ENCODE measurements around the gene FGF5. TPM values are rescaled to one million over a fixed set of nuclear protein-coding genes. Genes with fewer than 3 reads are reported as not detected.
"Not testable (repeated sequence)": the region's sequence is repeated elsewhere in the genome, so short reads cannot be mapped to it uniquely, and the experiment has no call there.

The FGF5 gene
- total and polyA plus RNA-seq, 4 donors = 0.15 TPM; not detected in 3

DNA sequence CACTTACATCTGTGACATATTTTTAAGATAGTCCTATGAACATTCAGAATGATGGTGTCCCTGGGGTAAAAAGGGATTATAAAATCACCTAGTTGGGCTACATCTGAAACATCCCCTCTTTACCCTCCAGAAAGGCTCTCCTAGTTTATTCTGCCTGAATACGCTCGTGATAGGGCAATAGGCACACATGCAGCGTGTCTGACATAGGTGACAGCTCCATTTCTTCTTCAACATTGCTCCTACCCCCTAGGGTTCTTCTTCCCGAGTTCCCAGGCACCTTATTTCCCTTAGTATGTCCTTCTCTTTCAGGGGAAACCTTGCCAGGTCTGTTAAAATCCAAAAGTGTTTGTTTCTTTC lies 42.0 kb downstream of the FGF5 start:
- Histone ChIP-seq H3K4me3 (ENCODE audit: low read length in 2 of 2) (no peak overlapping the region), H3K27ac (ENCODE audit: low read depth in 1 of 2, low read length in 2 of 2) (no peak overlapping the region), H3K27me3 (ENCODE audit: control insufficient read depth in 1 of 2, insufficient read depth in 2 of 2, low read length in 1 of 2) (no peaks in the 10 kb centered on the region), H3K9me3 (ENCODE audit: control insufficient read depth, low read length) (no peaks in the 10 kb centered on the region), H3K36me3 (ENCODE audit: control insufficient read depth in 1 of 2, insufficient read depth in 2 of 2, low read length in 1 of 2) (no peaks in the 10 kb centered on the region), H3K4me1 (ENCODE audit: control insufficient read depth in 1 of 2, insufficient read depth in 2 of 2, low read length in 2 of 2) (no peaks in the 10 kb centered on the region)
- intact Hi-C loops (cut with DNase I) = no loop called here
- 45 to 52% methylated on average over 4 of the region's 4 CpGs for WGBS, 2 donors
- DNase-seq = no peak
- ATAC-seq (ENCODE audit: low FRiP score) = no peak

DNA sequence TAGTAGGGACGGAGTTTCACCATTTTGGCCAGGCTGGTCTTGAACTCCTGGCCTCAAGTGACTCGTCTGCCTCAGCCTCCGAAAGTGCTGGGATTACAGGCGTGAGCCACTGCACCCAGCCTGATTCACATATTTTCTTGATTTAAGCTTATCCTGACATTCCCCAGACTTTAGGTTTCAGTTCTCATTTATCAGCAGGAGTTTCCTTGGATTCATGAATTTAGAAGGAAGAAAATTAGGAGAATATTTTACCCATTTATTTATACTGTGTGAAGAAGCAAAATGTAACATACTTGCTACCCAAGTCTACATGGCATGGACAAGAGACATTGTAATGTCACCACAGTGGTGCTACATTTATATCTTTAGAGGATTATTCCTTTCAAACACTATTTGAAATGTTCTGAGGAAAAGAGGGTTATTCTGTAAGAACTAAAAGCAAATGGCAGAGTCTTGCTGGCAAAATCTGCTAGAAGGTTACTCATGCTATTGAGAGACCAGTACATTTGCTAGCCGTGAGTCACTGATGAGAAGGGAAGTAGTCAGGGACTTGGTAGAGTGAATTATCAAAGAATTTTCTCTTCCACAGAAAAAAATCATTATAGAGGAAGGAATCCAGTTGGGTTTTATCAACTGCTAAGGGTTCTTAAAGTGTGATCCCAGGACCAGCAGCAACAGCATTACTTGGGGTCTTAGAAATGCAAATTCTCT lies 43.0 kb downstream of the FGF5 start:
- no peaks in the 10 kb centered on the region for H3K4me1 ChIP-seq (ENCODE audit: control insufficient read depth in 1 of 2, insufficient read depth in 2 of 2, low read length in 2 of 2)
- DNase-seq (no peak), ATAC-seq (ENCODE audit: low FRiP score) (no peak)
- no peak overlapping the region for H3K4me3 ChIP-seq (ENCODE audit: low read length in 2 of 2)
- H3K27ac ChIP-seq (ENCODE audit: low read depth in 1 of 2, low read length in 2 of 2) = no peak overlapping the region
- 71 to 72% methylated on average over 5 of the region's 5 CpGs for WGBS, 2 donors
- intact Hi-C loops (cut with DNase I) = no loop called here
- no peaks in the 10 kb centered on the region for H3K27me3 ChIP-seq (ENCODE audit: control insufficient read depth in 1 of 2, insufficient read depth in 2 of 2, low read length in 1 of 2)
- H3K9me3 ChIP-seq (ENCODE audit: control insufficient read depth, low read length) = no peaks in the 10 kb centered on the region
- no peaks in the 10 kb centered on the region for H3K36me3 ChIP-seq (ENCODE audit: control insufficient read depth in 1 of 2, insufficient read depth in 2 of 2, low read length in 1 of 2)

DNA sequence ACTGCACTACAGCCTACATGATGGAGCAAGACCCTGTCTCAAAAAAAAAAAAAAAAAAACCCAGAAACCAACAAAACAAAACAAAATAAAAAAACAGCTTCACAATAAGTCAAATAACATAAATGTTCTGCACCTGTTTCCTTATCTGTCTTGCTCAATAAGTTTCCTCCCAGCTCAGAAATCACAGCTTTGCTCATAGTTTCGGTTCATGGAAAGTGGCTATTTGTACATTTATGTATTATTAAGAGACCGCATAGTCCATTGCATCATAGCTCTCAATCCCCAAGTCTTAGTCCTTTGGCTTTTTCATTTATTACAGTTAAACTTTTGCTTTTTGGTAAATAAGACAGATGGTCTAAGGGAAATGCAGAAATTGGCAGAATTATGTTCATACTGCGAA lies 44.7 kb downstream of the FGF5 start:
- no peak overlapping the region for H3K27ac ChIP-seq (ENCODE audit: low read depth in 1 of 2, low read length in 2 of 2)
- intact Hi-C loops (cut with DNase I) = no loop called here
- DNase-seq (no peak), ATAC-seq (ENCODE audit: low FRiP score) (no peak)
- no peaks in the 10 kb centered on the region for H3K9me3 ChIP-seq (ENCODE audit: control insufficient read depth, low read length)
- WGBS, 2 donors = 91 to 93% methylated on average over 3 of the region's 3 CpGs
- no peaks in the 10 kb centered on the region for H3K36me3 ChIP-seq (ENCODE audit: control insufficient read depth in 1 of 2, insufficient read depth in 2 of 2, low read length in 1 of 2)
- H3K4me1 ChIP-seq (ENCODE audit: control insufficient read depth in 1 of 2, insufficient read depth in 2 of 2, low read length in 2 of 2) = no peaks in the 10 kb centered on the region
- no peaks in the 10 kb centered on the region for H3K27me3 ChIP-seq (ENCODE audit: control insufficient read depth in 1 of 2, insufficient read depth in 2 of 2, low read length in 1 of 2)
- no peak overlapping the region for H3K4me3 ChIP-seq (ENCODE audit: low read length in 2 of 2)

DNA sequence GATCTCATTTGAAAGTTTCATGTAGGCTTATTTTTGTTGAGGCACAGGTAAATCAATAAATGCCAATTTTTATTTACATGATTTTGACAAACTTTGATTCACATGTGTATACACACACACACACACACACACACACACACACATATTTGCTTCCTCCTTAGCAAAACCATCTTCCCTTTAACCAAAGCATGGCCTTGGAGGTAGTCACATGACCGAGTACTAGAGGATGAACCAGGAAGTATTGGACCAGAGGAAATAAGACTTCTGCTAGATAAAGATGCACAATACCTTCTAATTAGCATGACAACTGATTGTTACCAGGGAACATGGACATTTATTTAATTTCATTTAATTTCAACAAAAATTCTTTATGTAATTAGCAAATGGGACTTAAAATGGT lies 45.7 kb downstream of the FGF5 start:
- H3K27ac ChIP-seq (ENCODE audit: low read depth in 1 of 2, low read length in 2 of 2) = no peak overlapping the region
- no peak overlapping the region for H3K4me3 ChIP-seq (ENCODE audit: low read length in 2 of 2)
- 76 to 90% methylated on average over 1 of the region's 1 CpG for WGBS, 2 donors
- no peaks in the 10 kb centered on the region for H3K27me3 ChIP-seq (ENCODE audit: control insufficient read depth in 1 of 2, insufficient read depth in 2 of 2, low read length in 1 of 2)
- H3K9me3 ChIP-seq (ENCODE audit: control insufficient read depth, low read length) = no peaks in the 10 kb centered on the region
- intact Hi-C loops (cut with DNase I) = no loop called here
- no peak for DNase-seq
- H3K4me1 ChIP-seq (ENCODE audit: control insufficient read depth in 1 of 2, insufficient read depth in 2 of 2, low read length in 2 of 2) = no peaks in the 10 kb centered on the region
- no peaks in the 10 kb centered on the region for H3K36me3 ChIP-seq (ENCODE audit: control insufficient read depth in 1 of 2, insufficient read depth in 2 of 2, low read length in 1 of 2)
- no peak for ATAC-seq (ENCODE audit: low FRiP score)

DNA sequence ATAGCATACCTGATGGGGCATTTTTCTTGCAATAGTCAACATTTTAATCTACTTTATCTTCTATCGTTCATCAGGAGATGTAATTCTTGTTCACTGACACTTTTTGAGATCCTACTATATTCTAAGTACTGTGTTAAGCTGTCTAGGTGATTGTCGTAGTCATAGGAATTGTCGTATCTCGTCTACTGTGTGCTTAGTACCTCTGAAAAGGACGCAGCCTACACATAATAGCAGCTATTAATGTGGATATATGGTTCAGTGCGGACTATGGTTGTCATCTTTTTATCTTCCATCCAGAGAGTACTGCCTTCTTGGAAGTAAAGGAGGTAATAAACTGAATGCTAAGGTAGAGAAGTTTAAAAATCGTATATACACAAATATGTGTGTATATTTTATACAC lies 47.2 kb downstream of the FGF5 start:
- H3K4me3 ChIP-seq (ENCODE audit: low read length in 2 of 2) = no peak overlapping the region
- ATAC-seq (ENCODE audit: low FRiP score) = no peak
- 76 to 85% methylated on average over 7 of the region's 7 CpGs for WGBS, 2 donors
- no peak for DNase-seq
- H3K36me3 ChIP-seq (ENCODE audit: control insufficient read depth in 1 of 2, insufficient read depth in 2 of 2, low read length in 1 of 2) = no peaks in the 10 kb centered on the region
- H3K27ac ChIP-seq (ENCODE audit: low read depth in 1 of 2, low read length in 2 of 2) = no peak overlapping the region
- H3K9me3 ChIP-seq (ENCODE audit: control insufficient read depth, low read length) = no peaks in the 10 kb centered on the region
- H3K4me1 ChIP-seq (ENCODE audit: control insufficient read depth in 1 of 2, insufficient read depth in 2 of 2, low read length in 2 of 2) = no peaks in the 10 kb centered on the region
- H3K27me3 ChIP-seq (ENCODE audit: control insufficient read depth in 1 of 2, insufficient read depth in 2 of 2, low read length in 1 of 2) = no peaks in the 10 kb centered on the region
- intact Hi-C loops (cut with DNase I) = no loop called here

DNA sequence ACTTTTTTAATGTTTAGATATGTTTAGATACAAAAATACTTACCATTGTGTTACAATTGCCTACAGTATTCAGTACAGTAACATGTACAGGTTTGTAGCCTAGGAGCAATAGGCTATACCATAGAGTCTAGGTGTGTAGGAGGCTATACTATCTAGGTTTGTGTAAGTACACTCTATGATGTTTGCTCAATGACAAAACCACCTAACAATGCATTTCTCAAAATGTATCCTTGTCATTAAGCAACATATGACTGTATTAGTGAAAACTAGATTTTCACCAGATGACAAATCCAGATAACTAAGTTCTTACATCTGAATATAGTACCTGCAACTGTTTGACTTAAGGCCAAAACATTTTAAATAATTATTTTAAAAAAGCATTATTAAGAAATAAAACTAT lies 49.4 kb downstream of the FGF5 start:
- H3K27me3 ChIP-seq (ENCODE audit: control insufficient read depth in 1 of 2, insufficient read depth in 2 of 2, low read length in 1 of 2); H3K36me3 ChIP-seq (ENCODE audit: control insufficient read depth in 1 of 2, insufficient read depth in 2 of 2, low read length in 1 of 2); intact Hi-C loops (cut with DNase I); H3K4me3 ChIP-seq (ENCODE audit: low read length in 2 of 2); DNase-seq; ATAC-seq (ENCODE audit: low FRiP score); H3K27ac ChIP-seq (ENCODE audit: low read depth in 1 of 2, low read length in 2 of 2); H3K9me3 ChIP-seq (ENCODE audit: control insufficient read depth, low read length); H3K4me1 ChIP-seq (ENCODE audit: control insufficient read depth in 1 of 2, insufficient read depth in 2 of 2, low read length in 2 of 2): not testable (repeated sequence)

DNA sequence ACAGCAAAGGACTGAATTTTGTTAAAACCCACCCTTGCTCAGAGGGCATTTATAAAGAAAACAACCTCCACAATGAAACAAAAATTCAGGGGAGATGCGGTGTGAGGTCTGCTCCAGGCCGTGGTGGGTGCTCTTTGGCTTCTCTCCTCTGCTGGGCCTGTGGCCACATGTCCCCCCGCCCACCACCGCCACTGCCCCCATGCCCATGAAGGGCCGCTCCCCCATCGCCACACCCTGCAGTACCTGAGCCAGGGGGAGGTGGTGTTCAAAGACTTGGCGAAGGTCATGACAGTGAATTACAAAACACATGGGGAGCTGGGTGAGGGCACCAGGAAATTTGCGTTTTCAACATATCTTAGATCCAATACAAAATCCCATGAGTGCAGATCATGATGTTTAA lies 54.9 kb downstream of the FGF5 start:
- ATAC-seq (ENCODE audit: low FRiP score) = no peak
- Histone ChIP-seq H3K27ac (ENCODE audit: low read depth in 1 of 2, low read length in 2 of 2) (no peak overlapping the region), H3K9me3 (ENCODE audit: control insufficient read depth, low read length) (no peaks in the 10 kb centered on the region), H3K4me1 (ENCODE audit: control insufficient read depth in 1 of 2, insufficient read depth in 2 of 2, low read length in 2 of 2) (no peaks in the 10 kb centered on the region), H3K4me3 (ENCODE audit: low read length in 2 of 2) (no peak overlapping the region), H3K27me3 (ENCODE audit: control insufficient read depth in 1 of 2, insufficient read depth in 2 of 2, low read length in 1 of 2) (no peaks in the 10 kb centered on the region), H3K36me3 (ENCODE audit: control insufficient read depth in 1 of 2, insufficient read depth in 2 of 2, low read length in 1 of 2) (no peaks in the 10 kb centered on the region)
- WGBS, 2 donors = 94% methylated on average over 8 of the region's 8 CpGs
- no peak for DNase-seq
- intact Hi-C loops (cut with DNase I) = no loop called here

DNA sequence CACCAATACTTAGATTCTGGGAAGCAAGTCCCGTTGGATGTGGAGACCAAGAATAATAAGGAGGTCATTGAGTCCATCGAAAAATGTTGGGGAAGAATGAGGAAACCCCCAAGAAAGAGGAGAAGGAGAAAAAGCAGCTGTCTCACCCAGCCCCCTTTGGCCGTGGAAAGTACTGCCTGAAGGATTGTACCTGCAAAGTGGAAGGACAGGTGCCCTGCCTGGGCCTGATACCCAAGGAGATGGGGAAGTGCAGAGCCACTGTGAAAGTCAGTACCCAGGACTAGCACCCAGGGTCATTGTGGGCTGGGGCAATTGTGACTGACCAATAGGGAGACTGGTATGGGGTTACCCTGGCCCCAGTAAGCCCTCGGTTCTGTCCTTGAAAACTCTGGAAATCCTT lies 55.3 kb downstream of the FGF5 start:
- 83 to 86% methylated on average over 4 of the region's 4 CpGs for WGBS, 2 donors
- Histone ChIP-seq H3K9me3 (ENCODE audit: control insufficient read depth, low read length) (no peaks in the 10 kb centered on the region), H3K27me3 (ENCODE audit: control insufficient read depth in 1 of 2, insufficient read depth in 2 of 2, low read length in 1 of 2) (no peaks in the 10 kb centered on the region), H3K4me3 (ENCODE audit: low read length in 2 of 2) (no peak overlapping the region), H3K27ac (ENCODE audit: low read depth in 1 of 2, low read length in 2 of 2) (no peak overlapping the region), H3K36me3 (ENCODE audit: control insufficient read depth in 1 of 2, insufficient read depth in 2 of 2, low read length in 1 of 2) (no peaks in the 10 kb centered on the region), H3K4me1 (ENCODE audit: control insufficient read depth in 1 of 2, insufficient read depth in 2 of 2, low read length in 2 of 2) (no peaks in the 10 kb centered on the region)
- DNase-seq (no peak), ATAC-seq (ENCODE audit: low FRiP score) (no peak)
- intact Hi-C loops (cut with DNase I) = no loop called here

DNA sequence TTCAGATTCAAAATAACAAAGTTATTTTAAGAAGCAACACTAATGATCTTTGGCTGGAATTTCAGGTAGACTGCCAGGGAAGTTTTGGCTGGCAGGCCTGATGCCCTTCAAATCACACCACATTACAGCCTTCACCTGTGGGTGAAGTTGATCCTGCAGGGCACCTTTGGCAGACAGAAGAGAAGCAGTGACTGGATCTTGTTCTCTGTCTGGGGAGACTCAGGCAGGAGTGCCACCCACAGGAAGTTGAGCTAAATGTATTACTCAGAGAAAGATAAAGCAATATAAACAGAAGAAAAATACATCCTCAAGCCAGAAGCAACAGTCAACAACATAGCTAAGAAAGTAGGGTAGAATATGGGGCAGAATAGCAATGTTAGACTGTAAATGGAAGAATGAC lies 56.3 kb downstream of the FGF5 start:
- H3K27ac ChIP-seq (ENCODE audit: low read depth in 1 of 2, low read length in 2 of 2) = no peak overlapping the region

More for the DNA sequence above, 56.3 kb downstream of the FGF5 start:
- H3K27me3 ChIP-seq (ENCODE audit: control insufficient read depth in 1 of 2, insufficient read depth in 2 of 2, low read length in 1 of 2) = no peaks in the 10 kb centered on the region
- no peaks in the 10 kb centered on the region for H3K9me3 ChIP-seq (ENCODE audit: control insufficient read depth, low read length)
- no peaks in the 10 kb centered on the region for H3K4me1 ChIP-seq (ENCODE audit: control insufficient read depth in 1 of 2, insufficient read depth in 2 of 2, low read length in 2 of 2)
- no peak overlapping the region for H3K4me3 ChIP-seq (ENCODE audit: low read length in 2 of 2)
- ATAC-seq (ENCODE audit: low FRiP score) = no peak
- DNase-seq = no peak
- intact Hi-C loops (cut with DNase I) = no loop called here
- H3K36me3 ChIP-seq (ENCODE audit: control insufficient read depth in 1 of 2, insufficient read depth in 2 of 2, low read length in 1 of 2) = no peaks in the 10 kb centered on the region

Measured in aorta (tissue), 5 donors.